Upper lobe of left lung (tissue), 4 donors: ENCODE results near the gene C3orf20.

Experiments used
- EP300 ChIP-seq, 4 donors: sonication (generic); formaldehyde crosslinking; IDR thresholded peaks; one replicate each; pipeline ENCODE4 v1.5.1; 2017; ENCODE audit warnings: antibody characterized with exemption in 4 of 4, control low read depth in 2 of 4
- POLR2A ChIP-seq, 4 donors: fragments of 450-650 bp; IDR thresholded peaks; one replicate each; pipeline ENCODE4 v1.5.1; 2016 to 2017; ENCODE audit warnings: antibody characterized with exemption in 4 of 4, mild to moderate bottlenecking in 2 of 4
- POLR2AphosphoS5 ChIP-seq, 2 donors: sonication (generic); formaldehyde crosslinking; IDR thresholded peaks; one replicate each; pipeline ENCODE4 v1.5.1; 2017; ENCODE audit warnings: antibody characterized with exemption in 2 of 2
- TF ChIP-seq, protein P1 (sequence below), 6 experiments: fragments of 450-650 bp in 4 of 6; fragments of 200-600 bp in 2 of 6; sonication (generic) in 2 of 6; IDR thresholded peaks; one replicate each; pipeline ENCODE4 v1.5.1; 2016 to 2019; ENCODE audit warnings: antibody characterized with exemption in 6 of 6

- TF ChIP-seq, protein P1, sequence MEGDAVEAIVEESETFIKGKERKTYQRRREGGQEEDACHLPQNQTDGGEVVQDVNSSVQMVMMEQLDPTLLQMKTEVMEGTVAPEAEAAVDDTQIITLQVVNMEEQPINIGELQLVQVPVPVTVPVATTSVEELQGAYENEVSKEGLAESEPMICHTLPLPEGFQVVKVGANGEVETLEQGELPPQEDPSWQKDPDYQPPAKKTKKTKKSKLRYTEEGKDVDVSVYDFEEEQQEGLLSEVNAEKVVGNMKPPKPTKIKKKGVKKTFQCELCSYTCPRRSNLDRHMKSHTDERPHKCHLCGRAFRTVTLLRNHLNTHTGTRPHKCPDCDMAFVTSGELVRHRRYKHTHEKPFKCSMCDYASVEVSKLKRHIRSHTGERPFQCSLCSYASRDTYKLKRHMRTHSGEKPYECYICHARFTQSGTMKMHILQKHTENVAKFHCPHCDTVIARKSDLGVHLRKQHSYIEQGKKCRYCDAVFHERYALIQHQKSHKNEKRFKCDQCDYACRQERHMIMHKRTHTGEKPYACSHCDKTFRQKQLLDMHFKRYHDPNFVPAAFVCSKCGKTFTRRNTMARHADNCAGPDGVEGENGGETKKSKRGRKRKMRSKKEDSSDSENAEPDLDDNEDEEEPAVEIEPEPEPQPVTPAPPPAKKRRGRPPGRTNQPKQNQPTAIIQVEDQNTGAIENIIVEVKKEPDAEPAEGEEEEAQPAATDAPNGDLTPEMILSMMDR (IDR thresholded peaks at IDR 0.05) = no peak
- TF ChIP-seq POLR2AphosphoS5 (IDR thresholded peaks at IDR 0.05) (no peak), POLR2A (IDR thresholded peaks at IDR 0.05) (no peak), EP300 (IDR thresholded peaks at IDR 0.05) (no peak)
Measured at GRCh38 chr3:14793858-14794234, 118.9 kb downstream of the C3orf20 start.
